H1 (cell line): ENCODE results near the gene SPCS3. TPM values are rescaled to one million over a fixed set of nuclear protein-coding genes. Genes with fewer than 3 reads are reported as not detected.

Experiments used
- CTCF ChIA-PET: fragments of 300-600 bp; sonication (Branson Sonifier 250); formaldehyde crosslinking; loops from one replicate; lab custom pipeline; 2021; ENCODE audit not compliant: partially characterized antibody; lab: Charles Lee
- POLR2A ChIA-PET: fragments of 300-600 bp; sonication (Branson Sonifier 250); formaldehyde crosslinking; loops from one replicate; lab custom pipeline; 2021; ENCODE audit warnings: inconsistent platforms; ENCODE audit not compliant: partially characterized antibody; lab: Charles Lee
- DNase-seq, 2 experiments: peaks; one replicate each; pipeline versions ENCODE4 v3.0.0 to v3.0.0-alpha.2; 2010 to 2022; ENCODE audit warnings: low spot score in 2 of 2, low read depth in 1 of 2, mixed read lengths in 1 of 2
- FAIRE-seq: peaks from 2 replicates; lab custom pipeline; 2011; peaks lifted over from hg19 to GRCh38; lab: Jason Lieb, UNC
- H2AFZ ChIP-seq: 2 replicates; pipeline ENCODE4 v1.8.1; 2012; ENCODE audit warnings: low read length, inconsistent platforms
- H2AK5ac ChIP-seq: 2 replicates; pipeline ENCODE4 v1.6.1; 2013; ENCODE audit warnings: low read depth, low read length
- H2BK120ac ChIP-seq: replicated peaks from 2 replicates; pipeline ENCODE3; 2013; ENCODE audit warnings: low read depth, low read length, inconsistent platforms
- H2BK12ac ChIP-seq: 2 replicates; pipeline ENCODE4 v1.6.1; 2013; ENCODE audit warnings: low read depth, low read length
- H2BK15ac ChIP-seq: 2 replicates; pipeline ENCODE4 v1.6.1; 2013; ENCODE audit warnings: low read length
- H2BK20ac ChIP-seq: 2 replicates; pipeline ENCODE4 v1.6.1; 2013; ENCODE audit warnings: low read length
- H2BK5ac ChIP-seq: 2 replicates; pipeline ENCODE4 v1.6.1; 2013; ENCODE audit warnings: low read depth, low read length
- H3K14ac ChIP-seq: 2 replicates; pipeline ENCODE4 v1.6.1; 2013; ENCODE audit warnings: inconsistent platforms; ENCODE audit not compliant: insufficient read length
- H3K18ac ChIP-seq: 2 replicates; pipeline ENCODE4 v1.6.1; 2013; ENCODE audit warnings: low read length; ENCODE audit errors: extremely low read depth
- H3K23ac ChIP-seq: 2 replicates; pipeline ENCODE4 v1.6.1; 2013; ENCODE audit warnings: inconsistent platforms; ENCODE audit not compliant: insufficient read length
- H3K23me2 ChIP-seq: 2 replicates; pipeline ENCODE4 v1.6.1; 2013; ENCODE audit warnings: low read depth, low read length
- H3K27ac ChIP-seq: 2 replicates; pipeline ENCODE4 v1.6.1; 2011; ENCODE audit warnings: low read depth, low read length, inconsistent platforms
- H3K27me3 ChIP-seq, 4 experiments: replicated peaks in 1 of 4; 1 replicate in 1 of 4; 2 replicates in 3 of 4; pipeline versions ENCODE4 v1.6.1 to v1.8.1; 2011 to 2013; ENCODE audit warnings: low read length in 3 of 4, mild to moderate bottlenecking in 3 of 4, inconsistent platforms in 2 of 4, mixed read lengths in 2 of 4, moderate library complexity in 1 of 4; ENCODE audit not compliant: control insufficient read depth in 3 of 4, insufficient read depth in 3 of 4; ENCODE audit errors: extremely low read depth in 1 of 4
- H3K36me3 ChIP-seq, 4 experiments: 2 replicates each; pipeline versions ENCODE4 v1.6.1 to v1.8.1; 2011 to 2013; ENCODE audit warnings: mild to moderate bottlenecking in 4 of 4, low read length in 3 of 4, moderate library complexity in 2 of 4, control low read depth in 1 of 4, inconsistent platforms in 1 of 4; ENCODE audit not compliant: insufficient read depth in 4 of 4, control insufficient read depth in 2 of 4
- H3K4ac ChIP-seq: replicated peaks from 2 replicates; pipeline ENCODE3; 2013; ENCODE audit warnings: low read length, low read depth, mixed read lengths, inconsistent platforms; ENCODE audit not compliant: insufficient read length
- H3K4me1 ChIP-seq, 4 experiments: replicated peaks in 1 of 4; 1 replicate in 1 of 4; 2 replicates in 3 of 4; pipeline versions ENCODE4 v1.6.1 to v1.8.1; 2011 to 2013; ENCODE audit warnings: low read length in 3 of 4, inconsistent platforms in 2 of 4, mixed read lengths in 1 of 4; ENCODE audit not compliant: insufficient read depth in 4 of 4, control insufficient read depth in 3 of 4
- H3K4me2 ChIP-seq, 2 experiments: 2 replicates each; pipeline versions ENCODE4 v1.6.1 to v1.8.1; 2011 to 2013; ENCODE audit warnings: low read depth in 2 of 2, low read length in 2 of 2, control low read depth in 1 of 2, inconsistent platforms in 1 of 2, mild to moderate bottlenecking in 1 of 2; ENCODE audit not compliant: insufficient read depth in 1 of 2
- H3K4me3 ChIP-seq, 4 experiments: fragments of 200-600, 300-600 bp in 1 of 4; sonication (generic), shearing (Covaris generic), sonication (Bioruptor Twin) in 1 of 4; 2 replicates each; pipeline versions ENCODE4 v1.5.1 to v1.8.1; 2011 to 2016; ENCODE audit warnings: low read length in 4 of 4, low read depth in 3 of 4, control low read depth in 2 of 4, inconsistent platforms in 2 of 4, mild to moderate bottlenecking in 2 of 4, mixed read lengths in 1 of 4, moderate library complexity in 1 of 4; ENCODE audit not compliant: insufficient read depth in 2 of 4; ENCODE audit errors: extremely low read depth in 1 of 4
- H3K56ac ChIP-seq: replicated peaks from 2 replicates; pipeline ENCODE3; 2013; ENCODE audit warnings: low read depth, mild to moderate bottlenecking, mixed read lengths, low read length, inconsistent platforms; ENCODE audit not compliant: insufficient read length
- H3K79me1 ChIP-seq: 2 replicates; pipeline ENCODE4 v1.6.1; 2013; ENCODE audit warnings: low read depth, low read length, control low read depth
- H3K79me2 ChIP-seq, 2 experiments: 2 replicates each; pipeline versions ENCODE4 v1.6.1 to v1.8.1; 2012 to 2013; ENCODE audit warnings: low read length in 2 of 2, mild to moderate bottlenecking in 2 of 2, inconsistent platforms in 1 of 2; ENCODE audit not compliant: insufficient read depth in 2 of 2, control insufficient read depth in 1 of 2
- H3K9ac ChIP-seq, 4 experiments: replicated peaks in 1 of 4; 1 replicate in 1 of 4; 2 replicates in 3 of 4; pipeline versions ENCODE4 v1.6.1 to v1.8.1; 2011 to 2013; ENCODE audit warnings: low read depth in 3 of 4, low read length in 3 of 4, control low read depth in 2 of 4, mild to moderate bottlenecking in 2 of 4, moderate library complexity in 2 of 4, inconsistent platforms in 1 of 4; ENCODE audit errors: extremely low read depth in 1 of 4
- H3K9me3 ChIP-seq, 2 experiments: 2 replicates each; pipeline versions ENCODE4 v1.6.1 to v1.8.1; 2012 to 2013; ENCODE audit warnings: mild to moderate bottlenecking in 2 of 2, moderate library complexity in 2 of 2, control low read depth in 1 of 2, inconsistent platforms in 1 of 2, low read depth in 1 of 2, low read length in 1 of 2, mixed read lengths in 1 of 2; ENCODE audit not compliant: insufficient read depth in 2 of 2
- H4K20me1 ChIP-seq, 2 experiments: replicated peaks in 1 of 2; 2 replicates each; pipeline versions ENCODE3 to v1.8.1; 2011 to 2013; ENCODE audit warnings: inconsistent platforms in 2 of 2, low read length in 2 of 2, mild to moderate bottlenecking in 1 of 2; ENCODE audit not compliant: insufficient read depth in 2 of 2, control insufficient read depth in 1 of 2
- H4K5ac ChIP-seq: 2 replicates; pipeline ENCODE4 v1.6.1; 2013; ENCODE audit warnings: low read length, low read depth, mixed read lengths, inconsistent platforms; ENCODE audit not compliant: insufficient read length
- H4K8ac ChIP-seq: 2 replicates; pipeline ENCODE4 v1.8.0; 2013; ENCODE audit warnings: mild to moderate bottlenecking, moderate library complexity, low read length, inconsistent platforms; ENCODE audit not compliant: insufficient read depth; ENCODE audit errors: extremely low read depth
- H4K91ac ChIP-seq: replicated peaks from 2 replicates; pipeline ENCODE3; 2013; ENCODE audit warnings: low read length, mixed read lengths, inconsistent platforms; ENCODE audit not compliant: insufficient read length
- CEBPB ChIP-seq: IDR thresholded peaks from 2 replicates; pipeline ENCODE4 v1.6.1; 2012; ENCODE audit warnings: low read depth, low read length
- CHD2 ChIP-seq: IDR thresholded peaks from 2 replicates; pipeline ENCODE4 v1.6.1; 2012; ENCODE audit warnings: low read length, improper control_type of control experiment
- FOSL1 ChIP-seq: IDR thresholded peaks from 2 replicates; pipeline ENCODE4 v1.6.1; 2011; ENCODE audit warnings: mild to moderate bottlenecking, low read depth, low read length, moderate library complexity; ENCODE audit not compliant: insufficient read depth
- HDAC2 ChIP-seq, 2 experiments: fragments of 300-600 bp in 1 of 2; sonication (generic) in 1 of 2; IDR thresholded peaks; 2 replicates each; pipeline ENCODE4 v1.6.1; 2011 to 2012; ENCODE audit warnings: low read depth in 2 of 2, low read length in 2 of 2, mild to moderate bottlenecking in 2 of 2, moderate library complexity in 2 of 2, borderline replicate concordance in 1 of 2, inconsistent platforms in 1 of 2
- RBBP5 ChIP-seq: IDR thresholded peaks from 2 replicates; pipeline ENCODE4 v1.7.1; 2012; ENCODE audit warnings: low read depth, mild to moderate bottlenecking, inconsistent platforms, low read length, moderate library complexity, borderline replicate concordance
- SIRT6 ChIP-seq: IDR thresholded peaks from one replicate; pipeline ENCODE4 v1.7.1; 2012; ENCODE audit warnings: low read length, inconsistent platforms
- SP2 ChIP-seq: IDR thresholded peaks from 2 replicates; pipeline ENCODE4 v1.6.1; 2012; ENCODE audit warnings: mild to moderate bottlenecking, low read length, inconsistent platforms
- SP4 ChIP-seq: IDR thresholded peaks from 2 replicates; pipeline ENCODE4 v1.6.1; 2012; ENCODE audit warnings: low read length, inconsistent platforms
- TCF12 ChIP-seq: IDR thresholded peaks from 2 replicates; pipeline ENCODE4 v1.6.1; 2011; ENCODE audit warnings: low read depth, mild to moderate bottlenecking, low read length
- WGBS, 2 experiments: shearing (Covaris generic) in 1 of 2; methylation state at CpG; one replicate each; pipeline versions ENCODE4 v1.1.6 to v1.1.7; 2013 to 2015; ENCODE audit warnings: low lambda C conversion rate in 2 of 2, mixed read lengths in 2 of 2, inconsistent platforms in 1 of 2, low coverage in 1 of 2, missing lambda C conversion rate in 1 of 2; ENCODE audit not compliant: insufficient replicate concordance in 2 of 2, insufficient coverage in 1 of 2, insufficient read length in 1 of 2; ENCODE audit errors: extremely low coverage in 1 of 2, missing lambda C conversion rate in 1 of 2; 5-methylcytosine and 5-hydroxymethylcytosine counted together
- polyA plus RNA-seq, 7 experiments: library from polyadenylated mRNA; depleted of rRNA in 3 of 7; stranded (reverse) in 5 of 7; unstranded in 2 of 7; fragments of >200 nt in 5 of 7; fragments of 200-250 nt in 2 of 7; gene quantifications; 1 replicate in 5 of 7; 2 replicates in 1 of 7; 4 replicates in 1 of 7; pipeline versions ENCODE4 v1.2.1 to v1.2.3, GENCODE V29; 2011 to 2013; ENCODE audit warnings: missing spikeins in 2 of 7, mixed read lengths in 2 of 7
- total RNA-seq: library from RNA; stranded (reverse); fragmentation: NEBNext Ultra II Directional; extraction: Animal tissue kit (Norgen Biotek cat#: 25700); gene quantifications from 2 replicates; pipeline ENCODE4 v1.2.1, GENCODE V29; 2021
- TF ChIP-seq, protein P1 (sequence below): IDR thresholded peaks from 2 replicates; pipeline ENCODE4 v1.6.1; 2012; ENCODE audit warnings: low read length, inconsistent platforms
- TF ChIP-seq, protein P2 (sequence below): IDR thresholded peaks from 2 replicates; pipeline ENCODE4 v1.6.1; 2011; ENCODE audit warnings: low read length, improper control_type of control experiment

The SPCS3 gene
- total and polyA plus RNA-seq, 2 of the 8 experiments (the other 6 are each of a cell fraction or from before 2014, with no cell fraction given): 18.4 to 117 TPM

DNA sequence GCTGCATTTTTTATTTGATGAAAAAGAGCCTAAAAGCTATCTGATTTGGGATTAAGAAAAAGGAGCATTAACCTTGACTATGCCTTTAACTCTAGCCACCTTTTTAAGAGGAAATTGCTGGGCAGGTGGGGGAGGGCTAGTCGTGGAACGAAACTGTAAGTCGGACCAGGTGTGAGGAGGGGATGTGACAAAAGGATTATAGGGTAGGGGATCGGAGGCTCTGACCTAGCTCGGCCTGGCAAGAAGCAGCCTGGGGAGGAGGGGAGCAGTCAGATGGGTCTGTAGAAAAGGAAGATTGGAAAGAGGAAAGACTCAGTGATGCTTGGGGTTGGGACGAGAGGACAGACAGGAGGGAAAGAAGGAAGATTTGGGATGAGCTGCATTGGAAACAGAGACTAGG lies 21.1 kb upstream of the SPCS3 start:
- ChIA-PET POLR2A (interaction anchor here (1.0 to 1.3 kb wide), 2 partner anchors 8 to 22 kb away, joined by 3 read pairs; no protein-coding TSS in a partner anchor), CTCF (no interaction called here)
- H3K9ac ChIP-seq: no peak overlapping the region
- H3K79me2 ChIP-seq: no peaks in the 10 kb centered on the region
- no peak overlapping the region for H2AFZ ChIP-seq
- H2BK120ac ChIP-seq: no peak overlapping the region
- WGBS, 2 experiments: 77% methylated on average over 6 of the region's 6 CpGs; no CpG with 5 or more reads in 1 of the 2 experiments
- no peaks in the 10 kb centered on the region for H3K79me1 ChIP-seq
- no peak overlapping the region for H3K4me3 ChIP-seq
- FAIRE-seq (no peak), DNase-seq (no peak)
- H2BK12ac ChIP-seq: no peak overlapping the region
- H3K4me2 ChIP-seq: no peak overlapping the region
- H3K9me3 ChIP-seq: no peaks in the 10 kb centered on the region
- no peak overlapping the region for H4K91ac ChIP-seq
- H3K36me3 ChIP-seq: no peaks in the 10 kb centered on the region
- no peak overlapping the region for H3K23ac ChIP-seq
- no peak overlapping the region for H3K4ac ChIP-seq
- H4K20me1 ChIP-seq: no peaks in the 10 kb centered on the region
- H3K18ac ChIP-seq: no peak overlapping the region
- H3K23me2 ChIP-seq: no peaks in the 10 kb centered on the region
- no peak overlapping the region for H2BK5ac ChIP-seq
- no peak overlapping the region for H3K27ac ChIP-seq
- H4K8ac ChIP-seq: no peak overlapping the region
- no peak overlapping the region for H2BK15ac ChIP-seq
- H4K5ac ChIP-seq: no peak overlapping the region
- H2AK5ac ChIP-seq: no peak overlapping the region
- no peak overlapping the region for H3K56ac ChIP-seq
- peaks cover 0 to 3% (median 0%) of the 10 kb centered on the region in 4 experiments; a peak in 3 of 7 replicates for H3K27me3 ChIP-seq
- no peak overlapping the region for H3K14ac ChIP-seq
- peaks cover 0 to 4% (median 0%) of the 10 kb centered on the region in 4 experiments; a peak in 1 of 7 replicates for H3K4me1 ChIP-seq
- H2BK20ac ChIP-seq: no peak overlapping the region
- TF ChIP-seq RBBP5 (no peak), SP4 (no peak), TCF12 (no peak), CHD2 (no peak), CEBPB (no peak), SP2 (no peak), FOSL1 (no peak), SIRT6 (no peak), HDAC2 (IDR thresholded peaks at IDR 0.05; ENCODE audit: borderline replicate concordance in 1 of 2, low read depth in 2 of 2, low read length in 2 of 2) (no peak)
- TF ChIP-seq, protein P1, sequence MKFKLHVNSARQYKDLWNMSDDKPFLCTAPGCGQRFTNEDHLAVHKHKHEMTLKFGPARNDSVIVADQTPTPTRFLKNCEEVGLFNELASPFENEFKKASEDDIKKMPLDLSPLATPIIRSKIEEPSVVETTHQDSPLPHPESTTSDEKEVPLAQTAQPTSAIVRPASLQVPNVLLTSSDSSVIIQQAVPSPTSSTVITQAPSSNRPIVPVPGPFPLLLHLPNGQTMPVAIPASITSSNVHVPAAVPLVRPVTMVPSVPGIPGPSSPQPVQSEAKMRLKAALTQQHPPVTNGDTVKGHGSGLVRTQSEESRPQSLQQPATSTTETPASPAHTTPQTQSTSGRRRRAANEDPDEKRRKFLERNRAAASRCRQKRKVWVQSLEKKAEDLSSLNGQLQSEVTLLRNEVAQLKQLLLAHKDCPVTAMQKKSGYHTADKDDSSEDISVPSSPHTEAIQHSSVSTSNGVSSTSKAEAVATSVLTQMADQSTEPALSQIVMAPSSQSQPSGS: no peak
- TF ChIP-seq, protein P2, sequence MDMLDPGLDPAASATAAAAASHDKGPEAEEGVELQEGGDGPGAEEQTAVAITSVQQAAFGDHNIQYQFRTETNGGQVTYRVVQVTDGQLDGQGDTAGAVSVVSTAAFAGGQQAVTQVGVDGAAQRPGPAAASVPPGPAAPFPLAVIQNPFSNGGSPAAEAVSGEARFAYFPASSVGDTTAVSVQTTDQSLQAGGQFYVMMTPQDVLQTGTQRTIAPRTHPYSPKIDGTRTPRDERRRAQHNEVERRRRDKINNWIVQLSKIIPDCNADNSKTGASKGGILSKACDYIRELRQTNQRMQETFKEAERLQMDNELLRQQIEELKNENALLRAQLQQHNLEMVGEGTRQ: no peak
